SK-N-SH treated with all-trans-retinoic acid at 6 μM for 48 hours (cell line): Measurements from ENCODE around the gene ST3GAL4.

Experiments
- ARNTL ChIP-seq: fragments of 450-650 bp; formaldehyde crosslinking; IDR thresholded peaks from 2 replicates; pipeline ENCODE4 v1.5.0; 2020; ENCODE audit warnings: low read depth, mild to moderate bottlenecking, moderate library complexity, borderline replicate concordance
- ESRRG ChIP-seq: fragments of 250-450 bp; sonication (Bioruptor Pico); IDR thresholded peaks from 2 replicates; pipeline ENCODE4 v1.6.1; 2021; ENCODE audit warnings: mild to moderate bottlenecking
- ISL1 ChIP-seq: fragments of 250-450 bp; sonication (Bioruptor Pico); IDR thresholded peaks from 2 replicates; pipeline ENCODE4 v2.1.2; 2022; ENCODE audit warnings: mild to moderate bottlenecking, moderate library complexity
- SNAI2 ChIP-seq: fragments of 250-450 bp; sonication (Bioruptor Pico); IDR thresholded peaks from 2 replicates; pipeline ENCODE4 v1.5.0; 2020; ENCODE audit warnings: mild to moderate bottlenecking, moderate library complexity
- TOX ChIP-seq: fragments of 250-450 bp; sonication (Bioruptor Pico); IDR thresholded peaks from 2 replicates; pipeline ENCODE4 v1.8.0; 2021; ENCODE audit warnings: mild to moderate bottlenecking, moderate library complexity, borderline replicate concordance
- ZC3H10 ChIP-seq: fragments of 250-450 bp; sonication (Bioruptor Pico); IDR thresholded peaks from 2 replicates; pipeline ENCODE4 v1.5.1; 2021; ENCODE audit warnings: mild to moderate bottlenecking, moderate library complexity
- ZFP30 ChIP-seq: fragments of 450-650 bp; formaldehyde crosslinking; IDR thresholded peaks from 2 replicates; pipeline ENCODE4 v1.5.0; 2022; ENCODE audit warnings: mild to moderate bottlenecking, moderate library complexity
- TF ChIP-seq, protein P1 (sequence below): fragments of 250-450 bp; sonication (Bioruptor Pico); IDR thresholded peaks from 2 replicates; pipeline ENCODE4 v1.8.0; 2020; ENCODE audit warnings: mild to moderate bottlenecking, moderate library complexity, borderline replicate concordance
- TF ChIP-seq, protein P2 (sequence below): fragments of 250-450 bp; sonication (Bioruptor Pico); IDR thresholded peaks from 2 replicates; pipeline ENCODE4 v1.5.1; 2020; ENCODE audit warnings: low read depth, mild to moderate bottlenecking, moderate library complexity

GRCh38 chr11:126411971-126412381 is 56.5 kb downstream of the ST3GAL4 start:
- TF ChIP-seq ZC3H10, result no peak
- TF ChIP-seq ISL1 (CRISPR knock-in tag), result no peak
- TF ChIP-seq SNAI2 (CRISPR knock-in tag), result no peak
- TF ChIP-seq, protein P1, sequence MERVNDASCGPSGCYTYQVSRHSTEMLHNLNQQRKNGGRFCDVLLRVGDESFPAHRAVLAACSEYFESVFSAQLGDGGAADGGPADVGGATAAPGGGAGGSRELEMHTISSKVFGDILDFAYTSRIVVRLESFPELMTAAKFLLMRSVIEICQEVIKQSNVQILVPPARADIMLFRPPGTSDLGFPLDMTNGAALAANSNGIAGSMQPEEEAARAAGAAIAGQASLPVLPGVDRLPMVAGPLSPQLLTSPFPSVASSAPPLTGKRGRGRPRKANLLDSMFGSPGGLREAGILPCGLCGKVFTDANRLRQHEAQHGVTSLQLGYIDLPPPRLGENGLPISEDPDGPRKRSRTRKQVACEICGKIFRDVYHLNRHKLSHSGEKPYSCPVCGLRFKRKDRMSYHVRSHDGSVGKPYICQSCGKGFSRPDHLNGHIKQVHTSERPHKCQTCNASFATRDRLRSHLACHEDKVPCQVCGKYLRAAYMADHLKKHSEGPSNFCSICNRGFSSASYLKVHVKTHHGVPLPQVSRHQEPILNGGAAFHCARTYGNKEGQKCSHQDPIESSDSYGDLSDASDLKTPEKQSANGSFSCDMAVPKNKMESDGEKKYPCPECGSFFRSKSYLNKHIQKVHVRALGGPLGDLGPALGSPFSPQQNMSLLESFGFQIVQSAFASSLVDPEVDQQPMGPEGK, result no peak
- TF ChIP-seq ARNTL, result no peak
- TF ChIP-seq, protein P2, sequence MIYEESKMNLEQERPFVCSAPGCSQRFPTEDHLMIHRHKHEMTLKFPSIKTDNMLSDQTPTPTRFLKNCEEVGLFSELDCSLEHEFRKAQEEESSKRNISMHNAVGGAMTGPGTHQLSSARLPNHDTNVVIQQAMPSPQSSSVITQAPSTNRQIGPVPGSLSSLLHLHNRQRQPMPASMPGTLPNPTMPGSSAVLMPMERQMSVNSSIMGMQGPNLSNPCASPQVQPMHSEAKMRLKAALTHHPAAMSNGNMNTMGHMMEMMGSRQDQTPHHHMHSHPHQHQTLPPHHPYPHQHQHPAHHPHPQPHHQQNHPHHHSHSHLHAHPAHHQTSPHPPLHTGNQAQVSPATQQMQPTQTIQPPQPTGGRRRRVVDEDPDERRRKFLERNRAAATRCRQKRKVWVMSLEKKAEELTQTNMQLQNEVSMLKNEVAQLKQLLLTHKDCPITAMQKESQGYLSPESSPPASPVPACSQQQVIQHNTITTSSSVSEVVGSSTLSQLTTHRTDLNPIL, result no peak
- TF ChIP-seq ESRRG (CRISPR knock-in tag), result no peak
- no peak for TF ChIP-seq ZFP30 (CRISPR knock-in tag)
- TF ChIP-seq TOX (CRISPR knock-in tag), result no peak
